GM10248 (cell line): ENCODE measurements around the gene SLC6A11.

ENCODE experiments used
- CTCF ChIA-PET: fragments of 300-600 bp; sonication (Branson Sonifier 250); formaldehyde crosslinking; extraction: SDS; loops from one replicate; lab custom pipeline; 2021; ENCODE audit warnings: antibody characterized with exemption; lab: Yijun Ruan, JAX
- POLR2A ChIA-PET: fragments of 350-650 bp; sonication (Branson Sonifier 250); formaldehyde crosslinking; extraction: SDS; loops from one replicate; lab custom pipeline; 2020; ENCODE audit warnings: antibody characterized with exemption; lab: Yijun Ruan, JAX
- DNase-seq: peaks from one replicate; pipeline ENCODE4 v3.0.0; 2012; ENCODE audit errors: extremely low spot score
- CTCF ChIP-seq: IDR thresholded peaks from 2 replicates; pipeline ENCODE4 v1.5.1; 2012; ENCODE audit warnings: mild to moderate bottlenecking, low read depth; ENCODE audit errors: extremely low read depth, missing control alignments, control extremely low read depth

Gene SLC6A11

DNA sequence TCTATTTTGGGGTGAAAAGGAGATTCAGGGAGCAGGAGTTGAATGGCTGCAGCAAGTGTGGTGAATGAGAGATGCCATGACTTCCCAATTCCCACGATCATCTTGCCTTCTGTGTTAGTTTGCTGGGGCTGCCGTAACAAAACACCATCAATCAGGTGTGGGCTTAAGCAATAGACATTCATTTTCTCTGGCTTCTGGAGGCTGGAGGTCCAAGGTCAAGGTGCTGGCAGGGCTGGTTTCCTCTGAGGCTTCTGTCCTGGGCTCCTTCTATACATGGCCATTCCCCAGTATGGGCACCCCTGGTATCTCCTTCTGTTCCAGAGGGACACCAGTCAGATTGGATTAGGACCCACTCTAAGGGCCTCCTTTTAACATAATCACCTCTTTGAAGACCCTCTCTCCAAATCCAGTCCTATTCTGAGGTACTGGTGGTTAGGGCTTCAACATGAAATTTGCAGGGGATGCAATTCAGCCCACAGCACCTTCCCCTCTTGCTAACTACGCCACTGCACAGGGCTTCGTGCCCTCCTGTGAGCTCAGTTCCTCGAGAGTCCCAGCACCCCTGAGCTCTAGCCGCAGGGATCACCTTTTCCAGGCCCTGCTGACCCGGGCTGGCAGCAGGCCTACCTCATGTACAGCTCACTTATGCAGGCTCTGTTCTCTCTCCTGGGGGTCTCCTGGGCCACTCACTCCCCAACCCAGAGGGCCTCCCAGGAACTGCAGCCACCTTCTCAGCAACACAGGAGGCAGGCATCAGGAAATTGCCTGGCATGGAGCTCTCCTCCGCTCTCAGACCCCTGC is 37.3 kb upstream of the SLC6A11 start:
- TF ChIP-seq CTCF, result no peak
- ChIA-PET POLR2A (no interaction called here), CTCF (interaction anchor here (1.0 to 1.7 kb wide), 3 partner anchors 20 to 40 kb away, joined by 3 to 5 read pairs (median 4); no protein-coding TSS in a partner anchor)
- DNase-seq, result no peak

DNA sequence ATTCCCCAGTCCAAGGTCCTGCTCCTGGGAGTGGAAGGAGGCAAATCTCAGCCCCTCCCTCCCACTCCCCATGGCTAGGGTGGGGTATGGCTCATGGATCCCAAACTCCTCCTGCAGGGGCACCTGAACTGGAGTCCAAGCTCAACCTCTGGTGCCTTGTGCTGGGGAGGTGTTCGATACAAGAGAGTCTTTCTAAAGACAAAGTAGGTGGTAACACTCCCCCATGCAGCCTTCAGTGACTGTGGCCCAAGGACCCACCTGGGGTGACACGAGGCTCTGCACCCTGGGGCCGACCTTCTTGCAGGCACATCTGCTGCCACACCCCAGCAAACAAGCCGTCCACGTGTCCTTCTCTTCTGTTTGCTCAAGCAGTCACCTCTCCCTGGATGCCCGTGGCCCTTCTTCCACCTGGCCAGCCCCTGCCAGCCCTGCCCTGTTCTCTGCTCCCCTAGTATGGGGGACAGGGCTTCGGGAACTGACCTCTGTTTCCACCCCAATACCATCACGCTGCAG is 36.7 kb upstream of the SLC6A11 start:
- ChIA-PET POLR2A (no interaction called here), CTCF (interaction anchor here (1.0 to 1.7 kb wide), 3 partner anchors 21 to 40 kb away, joined by 3 to 5 read pairs (median 4); no protein-coding TSS in a partner anchor)
- no peak for TF ChIP-seq CTCF
- no peak for DNase-seq

- TF ChIP-seq CTCF, result no peak
- no peak for DNase-seq
- CTCF ChIA-PET, result interaction anchor here (1.7 kb wide), 1 partner anchor 22 kb away, joined by 5 read pairs; no protein-coding TSS in a partner anchor
- POLR2A ChIA-PET, result no interaction called here
These were observed 35.8 kb upstream of the SLC6A11 start for GRCh38 chr3:10780243-10780642.

GRCh38 chr3:10780922-10781321 is 35.1 kb upstream of the SLC6A11 start:
- no peak for TF ChIP-seq CTCF
- no peak for DNase-seq
- ChIA-PET POLR2A (no interaction called here), CTCF (no interaction called here)

DNA sequence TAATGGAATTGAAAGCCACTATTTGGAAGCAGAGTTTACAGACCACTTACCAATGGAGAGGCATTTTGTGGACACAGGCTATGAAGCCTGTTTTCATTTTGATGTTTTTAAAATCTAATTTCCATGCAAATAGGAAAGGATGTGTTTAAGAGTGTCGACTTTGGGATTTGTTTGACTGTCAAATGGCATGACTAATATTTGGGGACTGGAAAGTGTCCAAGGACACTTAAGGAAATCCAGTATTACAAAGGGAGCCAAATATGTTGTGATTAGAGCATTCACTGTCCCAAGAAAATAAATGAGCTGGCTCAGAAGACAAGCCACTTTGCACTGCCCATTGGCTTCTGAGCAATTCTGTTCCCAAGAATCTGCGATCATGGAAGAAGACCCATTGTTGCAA is 34.0 kb upstream of the SLC6A11 start:
- no peak for TF ChIP-seq CTCF
- DNase-seq, result no peak
- ChIA-PET CTCF (interaction anchor here (1.3 kb wide), 1 partner anchor 9 kb away, joined by 3 read pairs; no protein-coding TSS in a partner anchor), POLR2A (no interaction called here)

GRCh38 chr3:10783360-10784351 is 32.4 kb upstream of the SLC6A11 start:
- no peak for DNase-seq
- CTCF ChIA-PET, result interaction anchor here (0.8 to 2.0 kb wide), 9 partner anchors 8 to 162 kb away, joined by 3 to 8 read pairs (median 4); no protein-coding TSS in a partner anchor
- POLR2A ChIA-PET, result no interaction called here
- peak; percentile 60 for TF ChIP-seq CTCF
